NCI-H2107 (cell line): ENCODE measurements around the gene GPT2.

Experiments used
- DNase-seq: peaks from one replicate; lab custom pipeline; 2025; lab: John Stamatoyannopoulos, UW

The GPT2 gene

GRCh38 chr16:46883690-46884512 lies at the start of gene GPT2:
Gene GPT2, plus strand, starts transcription at chr16:46884362. Its CDS starts 354 bp downstream, at chr16:46884716.
- DNase-seq, result peak; percentile 73

GRCh38 chr16:46836534-46837530 lies 47.3 kb upstream of the GPT2 start:
- no peak for DNase-seq

- DNase-seq, result no peak
These were observed 44.1 kb upstream of the GPT2 start for GRCh38 chr16:46839986-46840443.

GRCh38 chr16:46842192-46842895 lies 41.8 kb upstream of the GPT2 start:
- DNase-seq, result no peak

GRCh38 chr16:46843898-46844642 lies 40.1 kb upstream of the GPT2 start:
- no peak for DNase-seq

GRCh38 chr16:46844771-46845170 lies 39.4 kb upstream of the GPT2 start:
- DNase-seq, result no peak

- no peak for DNase-seq
These were observed 38.2 kb upstream of the GPT2 start for GRCh38 chr16:46845952-46846351.

GRCh38 chr16:46848768-46849764 lies 35.1 kb upstream of the GPT2 start:
- DNase-seq, result no peak

GRCh38 chr16:46850619-46851555 lies 33.3 kb upstream of the GPT2 start:
- DNase-seq, result no peak

GRCh38 chr16:46852130-46852529 lies 32.0 kb upstream of the GPT2 start:
- no peak for DNase-seq

- peak; percentile 59 for DNase-seq
These were observed 30.3 kb upstream of the GPT2 start for GRCh38 chr16:46853713-46854443.

- no peak for DNase-seq
These were observed 29.3 kb upstream of the GPT2 start for GRCh38 chr16:46854846-46855245.

- no peak for DNase-seq
These were observed 28.8 kb upstream of the GPT2 start for GRCh38 chr16:46855389-46855788.

GRCh38 chr16:46857368-46857945 lies 26.7 kb upstream of the GPT2 start:
- peak; percentile 26 for DNase-seq

- DNase-seq, result no peak
These were observed 26.0 kb upstream of the GPT2 start for GRCh38 chr16:46858151-46858550.

- no peak for DNase-seq
These were observed 24.4 kb upstream of the GPT2 start for GRCh38 chr16:46859719-46860152.

- no peak for DNase-seq
These were observed 21.4 kb upstream of the GPT2 start for GRCh38 chr16:46862555-46863447.
